Stomach (tissue), 9 donors: ENCODE results near the gene CMIP. TPM values are rescaled to one million over a fixed set of nuclear protein-coding genes. Genes with fewer than 3 reads are reported as not detected.

Experiments
- DNase-seq, 2 donors: peaks; one replicate each; pipeline versions ENCODE4 v3.0.0 to v3.0.0-alpha.2; 2013 to 2019
- H3K27ac ChIP-seq, 5 donors: fragments of 200-600 bp in 4 of 5; sonication (generic) in 4 of 5; one replicate each; pipeline ENCODE4 v1.5.1; 2013 to 2019; ENCODE audit warnings: mild to moderate bottlenecking in 1 of 5, moderate library complexity in 1 of 5
- H3K27me3 ChIP-seq, 3 donors: fragments of 200-600 bp; sonication (generic); one replicate each; pipeline ENCODE4 v1.5.1; 2017 to 2019; ENCODE audit warnings: mixed run types in 1 of 3
- H3K36me3 ChIP-seq, 4 donors: fragments of 200-600 bp; sonication (generic); 1 replicate in 3 of 4; 2 replicates in 1 of 4; pipeline ENCODE4 v1.5.1; 2016 to 2019
- H3K4me1 ChIP-seq, 4 donors: fragments of 200-600 bp; sonication (generic); one replicate each; pipeline ENCODE4 v1.5.1; 2016 to 2019
- H3K4me3 ChIP-seq, 4 donors: fragments of 200-600 bp; sonication (generic) in 3 of 4; one replicate each; pipeline ENCODE4 v1.5.1; 2016 to 2019; ENCODE audit warnings: mild to moderate bottlenecking in 1 of 4
- H3K9me3 ChIP-seq, 4 donors: fragments of 200-600 bp; sonication (generic); one replicate each; pipeline ENCODE4 v1.5.1; 2016 to 2019
- CTCF ChIP-seq, 7 experiments: fragments of 450-650 bp in 4 of 7; fragments of 200-600 bp in 3 of 7; sonication (generic) in 3 of 7; IDR thresholded peaks; one replicate each; pipeline ENCODE4 v1.5.1; 2016 to 2019; ENCODE audit warnings: antibody characterized with exemption in 7 of 7, control low read depth in 2 of 7, mild to moderate bottlenecking in 1 of 7
- EP300 ChIP-seq: sonication (generic); formaldehyde crosslinking; IDR thresholded peaks from one replicate; pipeline ENCODE4 v1.6.1; 2017; ENCODE audit warnings: antibody characterized with exemption
- POLR2A ChIP-seq, 4 donors: fragments of 450-650 bp; IDR thresholded peaks; one replicate each; pipeline ENCODE4 v1.6.1; 2016; ENCODE audit warnings: antibody characterized with exemption in 4 of 4, control low read depth in 2 of 4, mild to moderate bottlenecking in 1 of 4, moderate library complexity in 1 of 4
- POLR2AphosphoS5 ChIP-seq, 3 donors: sonication (generic); formaldehyde crosslinking; IDR thresholded peaks; one replicate each; pipeline ENCODE4 v1.6.1; 2016; ENCODE audit warnings: antibody characterized with exemption in 3 of 3
- WGBS, 5 donors: extraction: QIAGEN DNeasy Blood & Tissue Kit in 3 of 5; methylation state at CpG; one replicate each; pipeline versions ENCODE4 v1.1.5 to v1.1.7; 2013 to 2018; 5-methylcytosine and 5-hydroxymethylcytosine counted together
- intact Hi-C: fragments of 100-400 bp; cut with DNase I; formaldehyde crosslinking; loops from one replicate; pipeline ENCODE4 v1.15.1; 2023; ENCODE audit warnings: low total_unique reads
- polyA plus RNA-seq, 3 donors: library from polyadenylated mRNA; stranded (reverse); fragments of 200-250 nt; gene quantifications; one replicate each; pipeline ENCODE4 v1.2.3, GENCODE V29; 2013
- total RNA-seq, 5 donors: library from RNA; depleted of rRNA; stranded (reverse); fragments of >200 nt; gene quantifications; one replicate each; pipeline versions ENCODE4 v1.1.0 to v1.2.3, GENCODE V29; 2014 to 2016
- donor health status: healthy with polysubstance abuse.
- donor health status: Bipolar disorder and iron deficiency.
- donor health status: healthy.

CMIP gene
- total and polyA plus RNA-seq, 8 donors = 11.1 to 71.0 (median 31.2) TPM

GRCh38 chr16:81442220-81442915, 2.2 kb upstream of the CMIP start:
- H3K9me3 ChIP-seq = no peaks in the 10 kb centered on the region
- intact Hi-C loops = no loop called here
- WGBS, 5 donors = 53 to 65% (median 58%) methylated on average over 7 of the region's 7 CpGs
- peak overlapping the region in 2 of 5 donors; percentile 88 to 94 for H3K27ac ChIP-seq
- TF ChIP-seq POLR2A (IDR thresholded peaks at IDR 0.05) (no peak), CTCF (IDR thresholded peaks at IDR 0.05) (no peak), EP300 (no peak), POLR2AphosphoS5 (IDR thresholded peaks at IDR 0.05) (no peak)
- H3K36me3 ChIP-seq = no peaks in the 10 kb centered on the region
- peaks cover 10 to 34% (median 26%) of the 10 kb centered on the region in 4 donors for H3K4me1 ChIP-seq
- no peak for DNase-seq
- H3K4me3 ChIP-seq = no peak overlapping the region
- H3K27me3 ChIP-seq = no peaks in the 10 kb centered on the region

DNA sequence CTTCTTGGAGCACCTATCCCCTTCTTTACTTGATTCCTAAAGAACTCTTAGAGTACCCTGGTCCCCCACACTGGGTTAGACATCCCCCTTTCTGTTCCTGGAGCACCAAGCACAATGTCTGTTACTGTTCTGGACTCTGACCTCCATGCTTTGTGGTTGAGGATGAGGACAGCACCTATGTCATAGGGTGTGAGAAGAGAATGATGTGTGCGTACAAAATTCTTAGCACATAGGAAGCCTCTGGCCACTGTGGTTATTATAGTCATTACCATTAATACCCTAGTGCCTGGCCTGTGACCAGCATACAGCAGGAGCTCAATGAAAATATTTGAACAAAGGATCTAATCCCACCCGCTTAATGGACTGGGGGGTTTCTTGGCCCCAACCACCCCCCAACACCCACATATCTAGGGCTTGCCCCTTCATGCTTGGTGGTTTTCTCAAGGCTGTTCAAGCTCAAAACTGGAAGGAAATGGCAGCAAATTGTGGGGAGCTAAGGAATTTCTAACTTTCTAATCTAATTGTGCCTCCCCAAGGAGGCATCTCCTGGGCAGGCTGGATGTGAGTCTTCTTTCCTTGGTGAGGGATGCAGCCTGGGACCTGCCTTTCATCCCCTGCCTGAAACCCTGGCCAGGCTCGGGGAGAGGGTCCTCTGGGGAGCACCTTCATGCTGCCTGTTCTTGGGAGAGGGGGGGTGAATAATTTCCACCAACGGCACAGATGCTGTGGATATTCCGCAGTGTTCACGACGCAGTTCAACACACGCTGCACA, 1.5 kb upstream of the CMIP start:
- 66 to 81% (median 69%) methylated on average over 7 to 8 of the region's 8 CpGs for WGBS, 5 donors
- TF ChIP-seq CTCF (IDR thresholded peaks at IDR 0.05) (no peak), POLR2A (IDR thresholded peaks at IDR 0.05) (no peak), POLR2AphosphoS5 (IDR thresholded peaks at IDR 0.05) (no peak), EP300 (no peak)
- no peaks in the 10 kb centered on the region for H3K36me3 ChIP-seq
- no peak overlapping the region for H3K4me3 ChIP-seq
- H3K9me3 ChIP-seq = no peaks in the 10 kb centered on the region
- DNase-seq = no peak
- H3K27me3 ChIP-seq = no peaks in the 10 kb centered on the region
- H3K4me1 ChIP-seq = peaks cover 17 to 41% (median 34%) of the 10 kb centered on the region in 4 donors
- H3K27ac ChIP-seq = peak overlapping the region in 4 of 5 donors; percentile 85 to 98 (median 91)
- intact Hi-C loops = no loop called here

DNA sequence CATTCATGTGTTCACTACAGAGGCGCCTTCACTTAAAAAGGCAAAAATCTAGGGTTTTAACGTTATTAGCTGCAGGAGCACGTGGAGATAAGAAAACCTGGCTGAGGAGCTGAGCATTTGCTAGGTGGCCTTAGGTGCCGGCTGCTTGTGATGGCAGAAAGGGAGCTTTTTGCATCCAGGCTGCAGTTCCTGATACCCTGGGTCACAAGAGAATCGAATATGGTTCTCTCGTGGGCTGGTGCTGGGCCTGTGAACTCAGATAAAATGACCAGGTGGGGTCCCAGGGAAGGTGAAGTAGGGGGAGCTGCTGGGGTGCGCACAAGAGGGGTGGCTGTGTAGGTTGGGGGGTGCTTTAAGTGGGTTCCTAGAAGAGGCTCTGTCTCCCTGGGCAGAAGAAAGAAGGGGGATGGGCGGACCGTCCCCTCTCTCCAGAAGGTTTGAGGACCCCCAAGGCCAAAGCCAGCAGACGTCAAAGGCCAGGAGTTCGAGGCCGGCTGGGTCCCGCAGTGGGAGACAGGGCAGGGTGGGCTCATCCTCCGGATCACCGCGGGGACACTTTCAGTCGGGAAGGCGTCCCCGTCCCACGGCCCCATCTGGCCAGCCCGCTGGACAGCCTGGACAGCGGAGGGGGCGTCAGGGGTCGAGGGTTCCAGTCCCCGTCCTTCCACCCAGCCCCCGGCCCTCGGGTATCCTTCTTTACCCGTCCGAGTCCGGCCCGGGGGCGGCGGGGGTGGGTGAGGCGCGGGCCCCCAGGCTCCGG, 740 bp upstream of the CMIP start:
- DNase-seq = peak in 1 of 2 donors; percentile 74
- Histone ChIP-seq H3K36me3 (no peaks in the 10 kb centered on the region), H3K4me3 (peak overlapping the region; percentile 47 to 95 (median 90)), H3K27me3 (no peaks in the 10 kb centered on the region), H3K4me1 (peaks cover 25 to 49% (median 41%) of the 10 kb centered on the region in 4 donors), H3K27ac (peak overlapping the region; percentile 79 to 98 (median 88)), H3K9me3 (no peaks in the 10 kb centered on the region)
- intact Hi-C loops = no loop called here
- TF ChIP-seq POLR2A (IDR thresholded peaks at IDR 0.05) (no peak), POLR2AphosphoS5 (IDR thresholded peaks at IDR 0.05) (no peak), CTCF (IDR thresholded peaks at IDR 0.05) (no peak), EP300 (no peak)
- 11 to 26% (median 19%) methylated on average over 12 to 36 of the region's 36 CpGs for WGBS, 5 donors
